ENCODE measurements around the gene LIN7A. TPM values are rescaled to one million over a fixed set of nuclear protein-coding genes. Genes with fewer than 3 reads are reported as not detected.

The LIN7A gene
- total RNA-seq, 2 donors from 2014 or later: 0.21 to 0.22 TPM

Other genes with a start within 250 kb of the LIN7A start
- not detected for gene MYF6, start 230.3 kb downstream of the LIN7A start, total RNA-seq
- gene MYF5, start 221.0 kb downstream of the LIN7A start, total RNA-seq: not detected
- gene ACSS3, start 140.1 kb upstream of the LIN7A start, total RNA-seq: not detected